Cardiac fibroblast (primary cell): ENCODE data around the gene SLC7A14.

Experiments
- DNase-seq, 2 donors: peaks; one replicate each; pipeline versions ENCODE4 v3.0.0 to v3.0.0-alpha.2; 2010; ENCODE audit warnings: low read depth in 2 of 2
- H3K4me3 ChIP-seq, 2 donors: replicated peaks in 1 of 2; 1 replicate in 1 of 2; 2 replicates in 1 of 2; pipeline ENCODE4 v1.5.1; 2011; ENCODE audit warnings: low read depth in 2 of 2, low read length in 2 of 2, mild to moderate bottlenecking in 2 of 2, moderate library complexity in 1 of 2
- CTCF ChIP-seq: IDR thresholded peaks from one replicate; pipeline ENCODE4 v1.5.1; 2011; ENCODE audit warnings: low read depth, mild to moderate bottlenecking, low read length, inconsistent platforms

Gene SLC7A14

GRCh38 chr3:170424879-170425278 lies 161.0 kb downstream of the SLC7A14 start:
- H3K4me3 ChIP-seq, result no peak overlapping the region
- DNase-seq, result peak; percentile 43 to 46

GRCh38 chr3:170423001-170423615 lies 162.8 kb downstream of the SLC7A14 start:
- DNase-seq, result no peak
- TF ChIP-seq CTCF, result no peak
- H3K4me3 ChIP-seq, result no peak overlapping the region

More at GRCh38 chr3:170424879-170425278, 161.0 kb downstream of the SLC7A14 start:
- TF ChIP-seq CTCF, result no peak

- H3K4me3 ChIP-seq, result peak overlapping the region; percentile 11 to 73
- TF ChIP-seq CTCF, result no peak
- DNase-seq, result no peak
Observed at GRCh38 chr3:170421758-170422157, 164.1 kb downstream of the SLC7A14 start.

DNA sequence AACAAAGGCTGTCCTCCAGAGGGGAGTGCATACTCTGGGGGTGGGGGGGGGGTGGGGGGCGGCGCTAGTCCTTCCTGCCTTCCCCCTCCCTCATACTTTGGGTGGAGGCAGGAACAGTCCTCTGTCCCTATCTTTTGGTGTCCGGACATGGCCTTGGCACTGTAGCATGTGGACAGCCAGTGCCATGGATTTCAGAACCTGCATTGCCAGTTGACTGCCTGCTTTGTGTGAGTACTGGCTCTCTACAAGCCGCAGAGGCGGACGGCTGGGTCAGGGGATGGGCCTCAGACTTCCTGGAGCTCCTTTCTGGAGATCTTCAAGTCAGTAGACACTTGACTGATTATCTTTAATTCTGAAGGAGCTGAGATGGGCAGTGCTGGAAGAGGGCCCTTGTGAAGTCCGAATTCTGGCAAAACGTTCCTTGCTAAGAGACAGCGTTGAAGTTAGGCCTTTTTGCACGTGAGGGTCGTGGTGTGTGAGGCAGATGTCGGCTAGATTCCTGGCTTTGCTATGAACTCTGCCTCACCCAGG lies 164.7 kb downstream of the SLC7A14 start:
- TF ChIP-seq CTCF, result no peak
- DNase-seq, result peak; percentile 31 to 34
- peak overlapping the region; percentile 6 to 73 for H3K4me3 ChIP-seq

DNA sequence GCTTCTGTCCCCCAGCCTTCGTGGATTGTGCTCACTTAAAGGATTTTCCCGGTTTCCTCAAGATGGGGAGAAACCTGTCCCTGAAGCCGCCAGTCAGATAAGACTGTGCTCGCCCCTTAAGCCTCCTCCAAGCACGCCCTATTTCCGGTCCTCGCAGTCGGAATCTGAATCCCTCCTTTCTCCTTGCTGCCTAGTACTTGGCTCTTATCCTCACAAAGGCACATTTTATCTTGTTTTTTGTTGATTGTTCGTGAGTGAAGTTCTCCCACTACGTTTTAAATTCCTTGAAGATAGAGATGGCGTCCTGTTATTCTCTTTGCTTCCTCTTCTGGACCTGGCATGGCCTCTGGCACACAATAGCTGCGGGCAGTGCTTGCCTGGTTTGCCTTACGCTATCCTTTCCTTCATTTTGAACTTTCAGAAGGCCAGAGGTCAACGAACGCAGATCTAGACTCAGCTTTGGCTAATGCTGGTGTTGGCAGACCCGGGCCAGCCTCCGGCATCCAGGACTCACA lies 165.5 kb downstream of the SLC7A14 start:
- TF ChIP-seq CTCF, result no peak
- peak overlapping the region; percentile 58 to 73 for H3K4me3 ChIP-seq
- DNase-seq, result peak; percentile 50 to 70

DNA sequence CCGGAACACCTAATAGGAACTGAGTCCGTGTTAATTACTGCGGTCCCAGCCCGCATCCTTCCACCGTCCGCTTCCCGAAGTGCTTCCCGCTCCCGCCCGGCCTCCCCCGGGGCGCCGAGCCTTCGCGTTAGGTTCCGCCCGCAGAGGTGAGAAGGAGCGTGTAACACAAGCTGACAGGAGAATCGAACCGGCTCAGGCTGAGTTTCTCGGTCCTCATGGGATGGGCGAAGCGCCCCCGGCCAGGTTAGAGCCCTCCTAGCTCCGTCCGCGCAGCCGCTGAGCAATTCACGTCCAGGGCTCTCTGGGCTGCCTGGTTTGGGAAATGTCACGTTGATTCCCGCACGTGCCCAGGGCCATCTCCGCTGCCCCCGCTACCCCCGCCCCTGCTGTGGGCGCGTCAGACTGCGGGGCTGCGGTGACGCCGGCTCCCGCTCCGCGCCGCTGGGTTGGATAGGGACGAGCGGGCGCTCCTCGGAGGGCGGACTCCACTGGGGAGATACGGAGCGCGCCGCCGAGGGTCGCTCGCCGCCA lies 166.3 kb downstream of the SLC7A14 start:
- DNase-seq, result peak; percentile 41 to 48
- H3K4me3 ChIP-seq, result peak overlapping the region; percentile 58 to 73
- TF ChIP-seq CTCF, result no peak
